ENCODE results near the gene FRY. TPM values are rescaled to one million over a fixed set of nuclear protein-coding genes. Genes with fewer than 3 reads are reported as not detected.

The FRY gene
- total RNA-seq, 1 donor from 2014 or later: 0.52 TPM

DNA sequence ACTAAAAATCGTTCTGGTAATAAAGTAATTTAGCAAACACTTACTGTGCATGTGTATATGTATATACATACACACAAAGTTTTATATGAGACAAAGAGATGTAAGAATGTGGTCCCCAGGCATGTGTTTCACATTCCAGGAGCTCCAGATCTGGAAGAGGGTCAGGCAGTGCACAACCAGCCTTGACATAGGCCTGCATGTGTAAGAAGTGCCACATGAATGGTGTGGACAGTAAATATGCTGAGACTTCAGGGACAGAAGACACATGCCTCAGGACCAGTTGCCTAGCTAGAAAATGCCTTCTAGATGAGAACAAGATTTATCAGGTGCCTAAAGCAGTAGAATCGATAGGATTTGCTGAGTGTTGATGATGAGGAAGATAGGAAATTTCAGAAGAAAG lies 76.4 kb downstream of the FRY start:
- DNase-seq (ENCODE audit: low read depth): no peak
- TF ChIP-seq, protein P1, sequence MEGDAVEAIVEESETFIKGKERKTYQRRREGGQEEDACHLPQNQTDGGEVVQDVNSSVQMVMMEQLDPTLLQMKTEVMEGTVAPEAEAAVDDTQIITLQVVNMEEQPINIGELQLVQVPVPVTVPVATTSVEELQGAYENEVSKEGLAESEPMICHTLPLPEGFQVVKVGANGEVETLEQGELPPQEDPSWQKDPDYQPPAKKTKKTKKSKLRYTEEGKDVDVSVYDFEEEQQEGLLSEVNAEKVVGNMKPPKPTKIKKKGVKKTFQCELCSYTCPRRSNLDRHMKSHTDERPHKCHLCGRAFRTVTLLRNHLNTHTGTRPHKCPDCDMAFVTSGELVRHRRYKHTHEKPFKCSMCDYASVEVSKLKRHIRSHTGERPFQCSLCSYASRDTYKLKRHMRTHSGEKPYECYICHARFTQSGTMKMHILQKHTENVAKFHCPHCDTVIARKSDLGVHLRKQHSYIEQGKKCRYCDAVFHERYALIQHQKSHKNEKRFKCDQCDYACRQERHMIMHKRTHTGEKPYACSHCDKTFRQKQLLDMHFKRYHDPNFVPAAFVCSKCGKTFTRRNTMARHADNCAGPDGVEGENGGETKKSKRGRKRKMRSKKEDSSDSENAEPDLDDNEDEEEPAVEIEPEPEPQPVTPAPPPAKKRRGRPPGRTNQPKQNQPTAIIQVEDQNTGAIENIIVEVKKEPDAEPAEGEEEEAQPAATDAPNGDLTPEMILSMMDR (conservative IDR thresholded peaks at IDR 0.05; ENCODE audit: low read depth, low read length): no peak

DNA sequence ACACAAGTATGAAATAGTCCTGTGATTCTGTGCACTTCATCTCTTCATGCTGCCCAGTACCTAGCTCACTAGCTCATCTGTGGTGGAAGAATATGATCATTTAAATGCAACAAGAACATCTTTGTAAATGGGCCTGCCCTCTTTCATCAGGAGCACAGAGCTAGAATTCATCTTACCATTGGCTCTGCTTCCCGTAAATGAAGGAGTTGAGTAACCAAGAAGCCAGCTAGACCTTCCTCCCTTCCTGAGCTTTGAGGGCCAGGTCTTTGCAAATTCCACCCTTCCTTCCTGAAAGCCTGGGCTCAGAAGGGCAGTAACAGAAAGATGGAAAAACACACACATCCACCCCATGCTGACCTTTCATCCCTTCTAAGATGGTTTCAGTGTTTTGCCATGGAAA lies 82.0 kb downstream of the FRY start:
- no peak overlapping the region for H3K4me3 ChIP-seq (ENCODE audit: low read depth, low read length)
- TF ChIP-seq, protein P1 (conservative IDR thresholded peaks at IDR 0.05; ENCODE audit: low read depth, low read length): no peak
- DNase-seq (ENCODE audit: low read depth): no peak

More for the DNA sequence above, 76.4 kb downstream of the FRY start:
- H3K4me3 ChIP-seq (ENCODE audit: low read depth, low read length): no peak overlapping the region

DNA sequence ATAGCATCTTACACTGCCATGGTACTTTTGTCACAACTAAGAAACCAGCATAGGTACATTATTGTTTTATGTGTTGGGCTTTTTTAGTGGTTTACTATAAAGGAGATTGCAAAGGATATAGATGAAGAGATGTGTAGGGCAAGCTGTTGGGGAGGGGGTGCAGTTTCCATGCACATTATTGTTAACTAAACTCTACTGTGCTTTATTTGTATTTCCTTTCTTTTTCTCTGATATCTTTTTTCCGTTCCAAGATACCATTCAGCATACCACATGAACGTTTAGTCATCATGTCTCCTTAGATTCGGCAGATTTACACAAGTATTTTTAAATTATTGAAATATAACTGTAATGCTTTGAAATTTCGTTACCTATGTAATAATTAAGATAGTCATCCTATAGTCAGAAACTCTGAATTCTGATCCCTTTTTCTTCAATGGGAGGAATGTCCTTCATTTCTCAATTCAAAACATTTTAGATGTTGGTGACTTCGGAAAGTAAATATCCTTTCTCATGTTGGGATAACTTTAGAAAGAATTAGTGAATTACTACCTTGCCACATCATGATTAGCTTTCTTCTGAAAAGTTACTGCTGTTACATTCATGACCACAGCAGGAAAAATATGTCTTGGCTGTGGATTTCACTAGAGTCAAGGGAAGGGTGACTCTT lies 82.8 kb downstream of the FRY start:
- H3K4me3 ChIP-seq (ENCODE audit: low read depth, low read length): no peak overlapping the region
- TF ChIP-seq, protein P1 (conservative IDR thresholded peaks at IDR 0.05; ENCODE audit: low read depth, low read length): no peak
- DNase-seq (ENCODE audit: low read depth): no peak

DNA sequence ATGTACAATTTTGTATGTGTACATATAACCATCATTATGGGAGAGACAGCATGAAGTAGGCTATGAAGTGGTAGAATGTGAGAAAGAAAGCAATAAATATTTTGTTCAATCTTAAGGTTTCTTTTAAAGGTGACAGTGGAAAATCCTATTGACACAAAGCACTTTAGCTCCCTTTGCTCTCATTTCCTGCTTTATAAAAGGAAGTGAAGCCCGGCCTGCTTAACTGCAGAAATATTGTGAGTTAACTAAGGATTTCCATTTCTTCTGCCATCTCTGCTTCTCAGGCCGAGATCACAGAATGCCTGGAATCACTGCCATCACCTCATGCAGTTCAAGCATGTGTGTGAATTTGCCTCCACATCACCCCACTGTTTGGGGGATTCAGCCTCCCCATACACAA lies 83.5 kb downstream of the FRY start:
- no peak overlapping the region for H3K4me3 ChIP-seq (ENCODE audit: low read depth, low read length)
- TF ChIP-seq, protein P1 (conservative IDR thresholded peaks at IDR 0.05; ENCODE audit: low read depth, low read length): no peak
- DNase-seq (ENCODE audit: low read depth): no peak

DNA sequence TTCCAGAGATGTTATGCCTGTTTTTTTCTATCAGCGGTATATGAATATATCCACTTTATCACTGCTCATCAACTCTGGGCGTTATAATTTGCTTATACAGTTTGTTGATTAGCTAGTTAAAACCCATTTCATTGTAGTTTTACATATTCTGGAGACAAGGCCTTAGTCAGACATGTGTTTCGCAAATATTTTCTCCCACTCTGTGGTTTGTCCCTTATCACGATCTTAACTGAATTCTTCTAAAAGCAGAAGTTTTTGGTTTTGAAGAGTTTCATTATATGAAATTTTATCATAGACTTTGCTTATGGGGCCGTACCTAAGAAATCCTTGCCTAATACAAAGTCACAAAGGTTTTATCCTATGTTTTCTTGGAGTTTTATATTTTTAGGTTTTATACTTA lies 84.6 kb downstream of the FRY start:
- H3K4me3 ChIP-seq (ENCODE audit: low read depth, low read length): no peak overlapping the region
- TF ChIP-seq, protein P1 (conservative IDR thresholded peaks at IDR 0.05; ENCODE audit: low read depth, low read length): no peak
- DNase-seq (ENCODE audit: low read depth): no peak

DNA sequence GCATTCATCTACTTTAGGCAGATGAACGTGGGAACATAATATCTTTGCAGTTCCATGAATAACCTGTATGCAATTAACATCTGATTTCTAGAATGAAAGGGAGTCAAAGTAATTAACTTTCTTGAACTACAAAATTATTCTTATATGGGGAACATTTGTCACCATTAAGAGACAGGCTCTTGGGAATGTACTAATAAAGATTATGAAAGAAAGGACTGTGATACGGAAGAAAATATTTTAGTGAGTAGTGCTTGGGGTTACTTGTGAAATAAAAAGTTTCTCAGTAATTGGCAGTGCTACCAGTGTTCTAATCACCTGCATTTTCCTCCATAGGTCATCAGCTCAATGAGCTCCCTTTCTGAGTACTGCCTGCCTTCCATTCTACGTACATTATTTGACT lies 85.4 kb downstream of the FRY start:
- TF ChIP-seq, protein P1 (conservative IDR thresholded peaks at IDR 0.05; ENCODE audit: low read depth, low read length): no peak
- no peak for DNase-seq (ENCODE audit: low read depth)
- H3K4me3 ChIP-seq (ENCODE audit: low read depth, low read length): no peak overlapping the region

DNA sequence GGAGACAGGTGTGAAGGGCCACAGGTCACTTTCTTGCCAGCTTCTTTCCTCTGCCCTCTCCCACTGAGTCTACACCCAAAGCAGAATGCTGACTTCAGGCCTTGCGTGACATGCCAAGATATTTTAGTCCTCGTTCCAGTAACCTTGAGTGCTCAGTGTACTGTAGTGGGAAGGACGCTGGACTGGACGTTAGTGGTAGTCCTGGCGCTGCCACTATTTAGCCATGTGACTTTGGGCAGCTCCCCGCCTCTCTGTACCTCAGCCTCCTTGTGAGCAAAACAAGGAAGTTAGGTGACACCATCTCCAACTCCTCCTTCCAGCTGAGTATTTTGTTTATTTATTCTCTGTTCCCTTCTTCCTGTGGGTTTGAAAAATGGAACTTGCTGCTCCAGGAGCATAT lies 86.1 kb downstream of the FRY start:
- DNase-seq (ENCODE audit: low read depth): no peak
- no peak overlapping the region for H3K4me3 ChIP-seq (ENCODE audit: low read depth, low read length)
- TF ChIP-seq, protein P1 (conservative IDR thresholded peaks at IDR 0.05; ENCODE audit: low read depth, low read length): no peak

All from epithelial cell of proximal tubule (primary cell).